GM21723 (cell line): Measurements from ENCODE around the gene JMY.
"Not testable (repeated sequence)": the region's sequence is repeated elsewhere in the genome, so short reads cannot be mapped to it uniquely, and the experiment has no call there.

Source experiments
- ATAC-seq: cut with Tn5 transposase; IDR thresholded peaks from one replicate; pipeline ENCODE4 v1.9.1; 2021; ENCODE audit warnings: mild to moderate bottlenecking, moderate library complexity; ENCODE audit not compliant: unreplicated experiment

Gene JMY

DNA sequence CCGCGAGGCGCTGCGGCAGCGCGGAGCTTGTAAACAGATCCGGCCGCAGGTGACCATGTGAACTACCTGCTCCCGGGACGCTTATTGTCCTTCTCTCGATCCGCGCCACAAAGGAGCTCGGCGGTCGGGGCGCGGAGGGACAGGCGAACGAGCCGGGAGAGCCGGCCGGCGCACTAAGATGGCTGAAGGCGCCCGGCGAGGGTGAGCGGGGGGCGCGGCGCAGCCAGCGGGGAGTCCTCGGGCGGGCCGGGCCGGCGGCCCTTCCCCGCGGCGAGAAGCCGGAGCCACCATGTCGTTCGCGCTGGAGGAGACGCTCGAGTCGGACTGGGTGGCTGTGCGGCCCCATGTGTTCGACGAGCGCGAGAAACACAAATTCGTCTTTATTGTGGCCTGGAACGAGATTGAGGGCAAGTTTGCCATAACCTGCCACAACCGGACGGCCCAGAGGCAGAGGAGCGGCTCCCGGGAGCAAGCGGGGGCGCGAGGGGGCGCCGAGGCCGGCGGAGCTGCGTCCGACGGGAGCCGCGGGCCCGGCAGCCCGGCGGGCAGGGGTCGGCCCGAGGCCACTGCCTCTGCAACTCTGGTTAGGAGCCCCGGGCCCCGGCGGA lies 535 bp downstream of the JMY start:
- peak; percentile 32 for ATAC-seq

DNA sequence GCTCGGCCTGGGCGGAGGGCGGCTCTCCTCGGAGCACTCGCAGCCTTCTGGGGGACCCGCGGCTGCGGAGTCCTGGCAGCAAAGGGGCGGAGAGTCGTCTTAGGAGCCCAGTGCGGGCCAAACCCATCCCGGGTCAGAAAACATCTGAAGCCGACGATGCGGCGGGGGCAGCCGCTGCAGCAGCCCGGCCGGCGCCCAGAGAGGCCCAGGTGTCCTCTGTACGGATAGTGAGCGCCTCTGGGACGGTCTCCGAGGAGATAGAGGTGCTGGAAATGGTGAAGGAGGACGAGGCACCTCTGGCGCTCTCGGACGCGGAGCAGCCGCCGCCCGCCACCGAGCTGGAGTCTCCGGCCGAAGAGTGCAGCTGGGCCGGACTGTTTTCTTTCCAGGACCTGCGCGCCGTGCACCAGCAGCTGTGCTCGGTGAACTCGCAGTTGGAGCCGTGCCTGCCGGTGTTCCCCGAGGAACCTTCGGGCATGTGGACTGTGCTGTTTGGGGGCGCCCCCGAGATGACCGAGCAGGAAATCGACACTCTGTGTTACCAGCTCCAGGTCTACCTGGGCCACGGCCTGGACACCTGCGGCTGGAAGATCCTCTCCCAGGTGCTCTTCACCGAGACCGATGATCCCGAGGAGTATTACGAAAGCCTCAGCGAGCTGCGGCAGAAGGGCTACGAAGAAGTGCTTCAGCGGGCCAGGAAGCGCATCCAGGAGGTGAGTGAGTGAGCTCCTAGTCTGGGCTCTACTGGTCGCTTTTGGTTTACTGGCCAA lies 1.2 kb downstream of the JMY start:
- ATAC-seq, result peak; percentile 36

DNA sequence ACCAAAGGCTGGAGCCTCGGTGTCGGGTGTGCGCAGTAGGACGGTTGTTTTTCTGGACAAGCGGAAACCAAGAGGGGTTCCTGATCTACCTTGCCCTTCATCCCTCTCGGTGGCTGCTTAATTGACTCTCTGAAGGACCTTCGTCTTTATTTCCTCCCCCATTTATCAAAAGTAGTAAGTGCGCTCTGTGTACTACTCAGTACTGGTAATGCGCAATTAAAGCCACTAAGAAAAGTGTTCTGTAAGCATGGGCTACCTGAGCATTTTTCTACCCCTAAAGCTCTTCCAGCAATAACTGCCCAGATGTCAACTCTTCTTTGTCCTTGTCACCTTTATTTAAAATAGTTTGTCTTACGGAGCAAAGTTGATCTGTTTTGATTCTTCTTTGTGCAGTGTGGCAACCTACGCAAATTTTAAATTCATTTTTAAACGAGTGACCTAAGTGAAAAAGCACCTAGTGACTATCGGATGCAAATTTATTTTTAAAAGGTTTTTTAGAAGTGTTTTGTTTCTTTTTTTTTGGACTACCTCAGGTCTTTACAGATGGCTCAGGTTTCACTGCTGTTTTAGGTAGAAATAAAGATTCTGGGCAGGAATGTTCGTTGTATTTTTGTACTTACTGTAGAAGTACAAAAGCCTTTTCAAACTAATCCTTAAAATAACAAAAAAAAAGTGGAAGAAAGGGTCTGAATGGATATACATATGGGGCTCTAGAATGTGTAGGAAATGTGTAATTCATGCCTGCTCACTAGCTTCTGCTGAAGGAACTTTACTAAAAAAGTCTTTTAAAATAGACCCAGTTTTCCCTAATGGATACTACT lies 2.0 kb downstream of the JMY start:
- no peak for ATAC-seq

- ATAC-seq, result no peak
Observed at GRCh38 chr5:79240561-79240960, 4.6 kb downstream of the JMY start.

GRCh38 chr5:79241535-79241979 lies 5.6 kb downstream of the JMY start:
- no peak for ATAC-seq

DNA sequence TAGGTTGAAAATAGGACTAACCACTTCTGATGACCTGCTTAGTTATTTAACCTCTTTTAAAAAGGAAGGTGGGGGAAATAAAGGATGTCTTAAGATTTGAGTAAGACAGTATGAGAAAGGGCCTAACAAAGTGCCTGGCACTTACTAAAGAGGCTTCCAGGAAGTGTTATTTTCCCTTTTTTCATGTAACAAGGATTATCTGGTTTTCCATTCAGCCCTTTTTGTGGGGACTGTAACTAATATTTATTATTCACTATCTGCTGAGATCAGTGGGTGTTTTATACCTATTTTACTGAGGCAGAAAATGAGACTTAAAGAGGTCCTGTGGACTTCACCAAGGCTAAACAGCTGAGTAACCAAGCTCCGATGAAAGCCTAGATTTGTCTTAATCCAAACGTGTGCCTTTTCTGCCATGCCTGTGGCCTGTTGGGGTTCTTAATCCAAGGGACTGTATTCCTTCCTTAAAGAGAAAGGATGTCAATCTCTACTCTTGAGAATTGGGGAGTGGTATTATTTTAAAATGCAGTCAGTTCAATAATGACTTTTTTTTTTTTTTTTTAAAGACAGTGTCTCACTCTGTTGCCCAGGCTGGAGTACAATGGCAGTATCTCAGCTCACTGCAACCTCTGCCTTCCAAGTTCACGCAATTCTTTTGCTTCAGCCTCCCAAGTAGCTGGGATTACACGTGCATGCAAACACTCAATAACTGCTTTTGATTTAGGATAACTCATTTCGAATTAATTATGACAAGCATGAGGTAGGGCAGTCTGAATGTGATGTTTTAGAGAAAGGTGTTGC lies 6.5 kb downstream of the JMY start:
- no peak for ATAC-seq

GRCh38 chr5:79243224-79243623 lies 7.3 kb downstream of the JMY start:
- no peak for ATAC-seq

GRCh38 chr5:79254067-79254466 lies 18.1 kb downstream of the JMY start:
- ATAC-seq, result not testable (repeated sequence)

GRCh38 chr5:79255786-79256557 lies 20.0 kb downstream of the JMY start:
- ATAC-seq, result peak; percentile 85

- ATAC-seq, result no peak
Observed at GRCh38 chr5:79256563-79256962, 20.6 kb downstream of the JMY start.

GRCh38 chr5:79257314-79257713 lies 21.4 kb downstream of the JMY start:
- no peak for ATAC-seq

DNA sequence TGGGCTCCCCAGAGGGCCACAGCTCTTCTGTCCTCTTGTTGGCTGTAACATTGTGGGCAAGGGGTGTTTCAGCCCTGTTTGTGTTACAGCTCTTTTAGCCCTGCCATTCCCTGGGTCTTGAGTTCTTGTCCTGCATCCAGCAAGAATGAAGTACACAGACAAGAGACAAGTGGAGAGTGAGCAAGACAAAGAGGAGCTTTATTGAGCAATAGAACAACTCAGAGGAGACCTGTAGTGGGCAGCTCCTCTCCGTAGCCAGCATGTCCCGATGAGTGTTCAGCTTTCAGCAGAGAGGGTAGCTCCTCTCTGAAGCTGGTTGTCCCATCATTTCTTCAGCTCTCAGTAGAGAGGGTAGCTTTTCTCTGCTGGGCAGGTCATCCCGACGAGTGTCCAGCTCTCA lies 22.9 kb downstream of the JMY start:
- no peak for ATAC-seq

GRCh38 chr5:79259383-79259782 lies 23.5 kb downstream of the JMY start:
- ATAC-seq, result no peak

DNA sequence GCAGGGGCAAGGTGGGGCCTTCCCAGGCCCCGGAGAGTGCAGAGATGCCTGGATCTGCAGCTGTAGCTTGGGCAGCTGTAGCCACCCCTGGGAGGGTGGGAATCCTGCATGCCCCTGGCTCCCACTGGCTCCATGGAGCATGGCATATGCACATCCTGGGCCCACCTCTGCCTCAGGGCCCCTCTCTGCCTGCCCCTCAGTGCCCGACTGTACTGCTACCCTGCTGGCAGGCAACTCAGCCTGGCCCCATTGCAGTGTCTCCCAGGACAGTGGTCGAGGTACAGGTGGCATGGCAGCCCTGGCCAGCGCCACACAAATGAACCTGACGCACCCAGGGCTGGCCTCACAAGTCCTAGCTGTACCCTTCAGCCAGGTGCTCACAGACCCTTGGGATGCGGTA lies 23.9 kb downstream of the JMY start:
- no peak for ATAC-seq

DNA sequence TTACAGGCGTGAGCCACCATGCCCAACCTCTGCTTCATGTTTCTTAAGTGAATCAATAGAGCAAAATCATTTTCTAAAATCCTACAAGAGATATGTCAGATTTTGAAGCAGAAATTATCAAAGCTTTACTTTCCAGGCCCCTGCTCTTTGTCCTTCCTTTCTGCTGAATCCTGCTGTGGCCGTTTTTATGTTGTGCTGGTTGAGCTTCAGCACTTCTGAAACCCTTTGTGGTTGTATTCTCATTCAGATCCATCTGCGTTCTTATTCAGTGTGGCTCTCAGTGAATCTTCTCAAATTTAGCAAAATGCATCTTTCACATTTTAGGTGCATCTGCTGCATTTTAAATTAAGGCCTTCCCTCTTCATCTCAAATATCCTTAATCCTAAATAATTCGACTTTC lies 26.0 kb downstream of the JMY start:
- no peak for ATAC-seq

DNA sequence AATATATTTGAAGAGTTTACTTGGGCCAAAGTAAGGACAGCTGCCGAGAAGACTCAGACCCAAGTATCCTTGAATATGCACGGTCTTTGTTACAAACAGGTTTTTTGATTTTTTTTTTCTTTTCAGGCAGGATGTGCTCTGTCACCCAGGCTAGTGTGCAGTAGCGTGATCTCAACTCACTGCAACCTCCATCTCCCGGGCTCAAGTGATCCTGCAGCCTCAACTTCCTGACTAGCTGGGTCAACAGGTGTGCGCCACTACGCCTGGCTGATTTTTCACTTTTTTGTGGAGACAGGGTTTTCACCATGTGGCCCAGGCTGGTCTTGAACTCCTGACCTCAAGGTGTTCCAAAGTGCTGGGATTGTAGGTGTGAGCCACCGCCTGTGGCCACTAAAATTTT lies 27.4 kb downstream of the JMY start:
- peak; percentile 59 for ATAC-seq

GRCh38 chr5:79267180-79267579 lies 31.2 kb downstream of the JMY start:
- no peak for ATAC-seq

GRCh38 chr5:79269733-79270166 lies 33.8 kb downstream of the JMY start:
- no peak for ATAC-seq

GRCh38 chr5:79273341-79273740 lies 37.4 kb downstream of the JMY start:
- ATAC-seq, result no peak

GRCh38 chr5:79284846-79285245 lies 48.9 kb downstream of the JMY start:
- ATAC-seq, result no peak
